GM19467 (cell line): ENCODE measurements around the gene AGBL4.
"Not testable (repeated sequence)": the region's sequence is repeated elsewhere in the genome, so short reads cannot be mapped to it uniquely, and the experiment has no call there.

ENCODE experiments used
- ATAC-seq: cut with Tn5 transposase; IDR thresholded peaks from one replicate; pipeline ENCODE4 v1.9.1; 2021; ENCODE audit warnings: mild to moderate bottlenecking, moderate library complexity; ENCODE audit not compliant: unreplicated experiment

Gene AGBL4

GRCh38 chr1:50023292-50024159 is at the start of gene AGBL4:
TSS of gene AGBL4 (minus strand) at chr1:50023954.
- ATAC-seq = no peak

GRCh38 chr1:50066806-50067205 is 43.1 kb upstream of the AGBL4 start:
- no peak for ATAC-seq

DNA sequence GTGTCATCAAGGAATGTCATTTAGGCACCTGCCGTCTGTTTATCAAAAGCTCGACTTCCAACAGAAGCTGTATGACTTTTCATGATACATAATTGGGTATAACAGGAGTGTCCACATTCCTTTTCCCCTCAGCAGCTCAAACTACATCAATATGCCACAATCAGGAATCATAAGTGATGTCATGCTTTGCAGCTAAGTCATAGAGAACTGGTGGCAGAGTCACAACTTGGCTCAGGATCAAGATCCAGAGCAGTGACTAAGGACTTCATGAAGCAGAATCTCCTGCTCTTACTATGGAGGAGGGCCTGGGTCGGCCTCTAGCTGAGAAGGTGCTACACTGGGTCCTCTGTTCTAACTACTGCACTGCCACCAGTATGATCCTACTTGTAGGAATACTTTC is 36.5 kb upstream of the AGBL4 start:
- ATAC-seq = no peak

DNA sequence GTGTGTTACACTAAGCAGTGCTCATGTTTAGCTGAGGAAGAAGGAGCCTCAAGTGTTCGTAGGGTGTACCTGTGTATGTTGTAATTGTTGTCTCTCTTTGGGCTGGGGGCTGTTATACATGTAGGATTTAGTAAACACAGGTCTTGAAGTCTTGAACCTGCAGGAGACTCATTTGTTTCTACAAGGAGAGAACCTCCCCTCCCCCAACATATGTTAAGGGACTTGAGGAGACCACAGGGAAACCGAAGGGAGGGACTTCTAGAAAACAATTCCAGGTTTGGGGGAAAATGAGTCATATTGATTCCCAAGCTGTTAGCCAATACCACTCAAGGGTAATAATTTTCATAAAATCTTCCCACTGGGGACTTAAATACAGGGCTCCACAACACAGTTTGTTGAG is 25.0 kb upstream of the AGBL4 start:
- ATAC-seq = no peak

- ATAC-seq = no peak
Measured at GRCh38 chr1:50047916-50048694, 24.4 kb upstream of the AGBL4 start.

- no peak for ATAC-seq
Measured at GRCh38 chr1:50038237-50038809, 14.6 kb upstream of the AGBL4 start.

DNA sequence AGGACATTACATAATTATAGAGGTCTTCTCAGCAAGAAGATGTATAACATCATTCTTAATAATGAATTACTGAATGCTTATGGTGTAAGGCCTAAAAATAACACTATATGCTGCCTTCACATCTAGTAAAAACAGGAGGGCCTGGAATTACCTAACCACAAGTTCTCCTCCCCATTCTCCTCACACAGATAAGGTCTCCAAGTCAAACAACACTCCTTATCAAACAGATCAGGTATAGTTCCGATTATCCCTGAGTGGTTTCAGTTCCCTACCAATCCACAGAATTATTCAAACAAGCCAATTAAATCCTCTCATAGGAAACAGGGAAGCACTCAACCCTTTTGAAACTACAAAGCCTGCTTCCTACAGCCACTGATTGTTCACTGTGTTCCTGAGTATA is 4.0 kb upstream of the AGBL4 start:
- no peak for ATAC-seq

- no peak for ATAC-seq
Measured at GRCh38 chr1:49995734-49996133, 28.0 kb downstream of the AGBL4 start.

DNA sequence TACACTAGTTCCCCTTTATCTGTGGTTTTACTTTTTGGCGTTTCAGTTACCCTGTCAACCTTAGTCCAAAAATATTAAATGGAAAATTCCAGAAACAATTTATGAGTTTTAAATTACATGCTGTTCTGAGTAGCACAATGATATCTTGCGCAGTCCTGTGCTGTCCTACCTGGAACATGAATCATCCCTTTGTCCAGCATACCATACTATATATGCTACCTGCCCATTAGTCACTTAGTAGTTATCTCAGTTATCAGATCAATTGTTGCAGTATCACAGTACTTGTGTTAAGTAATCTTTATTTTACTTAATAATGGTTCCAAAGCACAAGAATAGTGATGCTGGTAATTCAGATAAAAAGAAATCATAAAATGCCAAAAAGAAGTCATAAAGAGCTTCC is 52.7 kb downstream of the AGBL4 start:
- no peak for ATAC-seq

DNA sequence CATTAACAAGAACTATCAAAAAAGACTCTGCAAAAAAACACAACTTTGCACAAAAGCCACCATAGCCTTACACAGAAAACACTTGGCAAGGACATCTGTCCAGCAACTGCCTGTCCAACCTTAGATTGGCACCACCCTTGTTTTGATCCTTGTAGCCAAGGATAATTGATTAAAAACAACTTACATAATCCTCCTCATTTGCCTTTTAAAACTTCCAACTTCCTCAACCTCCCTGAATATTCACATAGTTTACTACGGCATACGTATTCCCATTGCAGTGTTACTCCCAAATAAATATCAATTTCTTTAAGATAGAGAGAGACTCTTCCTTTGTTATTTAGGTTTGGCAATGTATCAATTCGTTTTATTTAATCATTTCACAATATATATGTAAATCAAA is 72.4 kb downstream of the AGBL4 start:
- ATAC-seq = no peak

DNA sequence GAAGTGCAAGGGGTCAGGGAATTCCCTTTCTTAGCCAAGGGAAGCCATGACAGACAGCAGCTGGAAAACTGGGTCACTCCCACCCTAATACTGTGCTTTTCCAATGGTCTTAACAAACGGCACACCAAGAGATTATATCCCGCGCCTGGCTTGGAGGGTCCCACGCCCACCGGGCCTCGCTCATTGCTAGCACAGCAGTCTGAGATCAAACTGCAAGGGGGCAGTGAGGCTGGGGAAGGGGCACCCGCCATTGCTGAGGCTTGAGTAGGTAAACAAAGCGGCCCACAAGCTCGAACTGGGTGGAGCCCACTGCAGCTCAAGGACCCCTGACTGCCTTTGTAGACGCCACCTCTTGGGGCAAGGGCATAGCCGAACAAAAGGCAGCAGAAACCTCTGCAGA is 108.5 kb downstream of the AGBL4 start:
- not testable (repeated sequence) for ATAC-seq

DNA sequence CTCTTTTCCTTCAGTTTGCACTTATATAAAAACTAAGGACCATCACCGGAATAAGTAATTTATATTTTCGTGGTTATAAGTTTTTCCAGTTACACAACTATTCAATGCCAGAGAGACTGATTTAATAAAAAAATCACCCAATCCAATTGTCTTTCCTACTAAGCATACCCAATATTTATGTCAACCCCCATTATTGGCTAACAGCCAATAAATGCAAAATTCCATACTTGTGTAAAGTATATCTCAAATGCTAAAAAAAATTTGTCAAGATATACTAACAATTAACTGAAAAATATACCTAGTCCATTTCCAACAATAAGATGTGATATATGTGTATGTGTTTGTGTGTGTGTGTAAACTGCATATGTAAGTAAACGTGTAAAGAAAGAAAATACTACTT is 117.4 kb downstream of the AGBL4 start:
- no peak for ATAC-seq

GRCh38 chr1:49864581-49864980 is 159.2 kb downstream of the AGBL4 start:
- ATAC-seq = no peak

DNA sequence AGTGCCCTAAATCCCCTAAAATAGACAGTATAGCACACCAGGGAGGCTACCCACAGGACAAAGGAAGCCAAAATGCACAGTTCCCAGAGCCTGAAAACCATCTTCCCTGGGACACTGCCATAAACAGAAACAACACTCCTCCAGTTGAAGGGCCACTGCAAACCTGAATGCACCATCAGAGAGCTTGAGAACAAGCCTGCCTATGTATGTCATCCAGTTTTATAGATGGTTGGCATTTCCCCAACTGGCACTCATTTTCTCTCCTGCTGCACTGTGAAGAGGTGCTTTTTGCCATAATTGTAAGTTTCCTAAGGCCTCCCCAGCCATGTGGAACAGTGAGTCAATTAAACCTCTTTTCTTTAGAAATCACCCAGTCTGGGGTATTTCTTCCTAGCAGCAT is 169.0 kb downstream of the AGBL4 start:
- no peak for ATAC-seq

GRCh38 chr1:49842596-49842995 is 181.2 kb downstream of the AGBL4 start:
- ATAC-seq = no peak

DNA sequence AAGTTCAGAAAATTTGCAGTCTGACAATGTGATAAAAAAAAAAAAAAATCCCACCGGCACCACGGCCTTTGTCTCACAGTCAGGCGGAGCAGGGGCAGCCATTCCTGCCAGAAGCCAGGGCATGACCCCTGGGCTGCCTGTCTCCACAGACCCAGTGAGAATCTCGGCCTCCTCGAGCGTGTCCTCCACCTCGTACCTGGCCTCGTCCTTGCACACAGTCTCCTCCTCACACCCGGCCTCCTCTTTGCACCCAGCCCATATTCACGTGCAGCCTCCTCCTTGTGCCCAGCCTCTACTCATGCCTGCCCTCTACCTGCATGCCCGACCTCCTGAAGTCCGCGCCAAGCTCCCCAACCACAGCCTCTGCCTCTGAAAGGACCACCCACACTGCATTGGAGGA is 182.0 kb downstream of the AGBL4 start:
- no peak for ATAC-seq

- ATAC-seq = no peak
Measured at GRCh38 chr1:49824261-49824660, 199.5 kb downstream of the AGBL4 start.

DNA sequence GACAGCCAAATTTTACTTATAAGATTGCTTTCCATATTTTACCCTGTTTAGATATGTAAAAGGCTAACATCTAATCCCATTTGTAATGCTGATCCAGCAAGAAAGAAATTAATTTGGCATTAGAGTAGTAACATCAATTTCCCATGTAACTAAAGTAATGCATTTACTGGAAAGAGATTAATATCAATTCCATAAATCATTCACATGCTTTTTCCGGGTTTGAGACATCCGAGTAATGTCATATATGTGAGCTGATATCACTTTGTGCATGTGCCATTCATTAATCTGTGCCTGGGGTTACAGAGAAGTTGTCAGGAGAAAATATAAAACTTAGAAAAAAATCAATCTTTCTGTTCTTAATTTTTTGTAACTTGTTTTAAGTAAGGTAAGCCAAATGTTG is 206.1 kb downstream of the AGBL4 start:
- no peak for ATAC-seq

DNA sequence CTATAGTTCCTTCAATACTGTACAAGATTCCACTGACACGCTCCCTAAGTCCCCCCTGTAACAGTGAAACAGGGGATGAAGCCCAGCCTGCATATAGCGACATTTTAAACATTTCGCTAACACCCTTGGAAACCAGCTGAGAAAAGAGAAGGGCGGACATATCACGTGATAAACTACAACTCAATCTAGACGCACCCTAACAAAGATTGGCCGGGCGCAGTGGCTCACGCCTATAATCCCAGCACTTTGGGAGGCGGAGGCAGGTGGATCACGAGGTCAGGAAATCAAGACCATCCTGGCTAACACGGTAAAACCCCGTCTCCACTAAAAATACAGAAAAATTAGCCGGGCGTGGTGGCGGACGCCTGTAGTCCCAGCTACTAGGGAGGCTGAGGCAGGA is 236.7 kb downstream of the AGBL4 start:
- ATAC-seq = not testable (repeated sequence)

GRCh38 chr1:49765034-49765433 is 258.7 kb downstream of the AGBL4 start:
- ATAC-seq = no peak

GRCh38 chr1:49738118-49738517 is 285.6 kb downstream of the AGBL4 start:
- ATAC-seq = not testable (repeated sequence)

GRCh38 chr1:49728377-49728776 is 295.4 kb downstream of the AGBL4 start:
- ATAC-seq = no peak
